H9 (cell line): ENCODE results near the gene TBCEL. TPM values are rescaled to one million over a fixed set of nuclear protein-coding genes. Genes with fewer than 3 reads are reported as not detected.

Experiments
- DNase-seq: peaks from one replicate; pipeline ENCODE4 v3.0.0-alpha.2; 2017
- H2AFZ ChIP-seq: one replicate; pipeline ENCODE4 v1.6.1; 2013; ENCODE audit warnings: mild to moderate bottlenecking, low read length, control low read depth, moderate library complexity
- H2AK5ac ChIP-seq: 2 replicates; pipeline ENCODE4 v1.6.1; 2013; ENCODE audit warnings: low read length, control low read depth, mixed read lengths; ENCODE audit not compliant: insufficient read length
- H2BK120ac ChIP-seq: one replicate; pipeline ENCODE4 v1.6.1; 2013; ENCODE audit warnings: low read depth, mild to moderate bottlenecking, low read length, control low read depth, inconsistent platforms; ENCODE audit not compliant: poor library complexity, severe bottlenecking
- H2BK12ac ChIP-seq: 2 replicates; pipeline ENCODE4 v1.6.1; 2013; ENCODE audit warnings: low read length, control low read depth, mixed read lengths, low read depth; ENCODE audit not compliant: insufficient read length
- H2BK15ac ChIP-seq: 2 replicates; pipeline ENCODE4 v1.6.1; 2013; ENCODE audit warnings: low read depth, low read length, control low read depth
- H2BK20ac ChIP-seq: one replicate; pipeline ENCODE4 v1.6.1; 2013; ENCODE audit warnings: low read depth, mild to moderate bottlenecking, low read length, control low read depth, inconsistent platforms; ENCODE audit not compliant: poor library complexity, severe bottlenecking
- H2BK5ac ChIP-seq: 2 replicates; pipeline ENCODE4 v1.6.1; 2013; ENCODE audit warnings: low read length, control low read depth, mixed read lengths; ENCODE audit not compliant: insufficient read length
- H3K14ac ChIP-seq: 2 replicates; pipeline ENCODE4 v1.6.1; 2013; ENCODE audit warnings: low read length, control low read depth; ENCODE audit not compliant: insufficient read depth
- H3K18ac ChIP-seq: 2 replicates; pipeline ENCODE4 v1.6.1; 2013; ENCODE audit warnings: low read depth, mild to moderate bottlenecking, mixed read lengths, low read length, control low read depth; ENCODE audit not compliant: insufficient read length
- H3K23ac ChIP-seq: 2 replicates; pipeline ENCODE4 v1.6.1; 2013; ENCODE audit warnings: low read length, control low read depth, mixed read lengths, low read depth; ENCODE audit not compliant: insufficient read length
- H3K23me2 ChIP-seq: 2 replicates; pipeline ENCODE4 v1.6.1; 2013; ENCODE audit warnings: low read depth, mild to moderate bottlenecking, mixed read lengths, low read length, control low read depth; ENCODE audit not compliant: insufficient read length, poor library complexity, severe bottlenecking
- H3K27ac ChIP-seq: 2 replicates; pipeline ENCODE4 v1.5.1; 2013; ENCODE audit warnings: low read length, control low read depth, mixed read lengths, low read depth; ENCODE audit not compliant: insufficient read length
- H3K27me3 ChIP-seq: 2 replicates; pipeline ENCODE4 v1.6.1; 2013; ENCODE audit warnings: low read length, control low read depth, inconsistent platforms; ENCODE audit not compliant: insufficient read depth
- H3K4ac ChIP-seq: 2 replicates; pipeline ENCODE4 v1.6.1; 2013; ENCODE audit warnings: low read depth, mild to moderate bottlenecking, control low read depth, inconsistent platforms, low read length, moderate library complexity
- H3K4me1 ChIP-seq: 2 replicates; pipeline ENCODE4 v1.6.1; 2013; ENCODE audit warnings: low read length, control low read depth, inconsistent platforms; ENCODE audit not compliant: insufficient read depth
- H3K4me2 ChIP-seq: 2 replicates; pipeline ENCODE4 v1.6.1; 2013; ENCODE audit warnings: low read length, control low read depth, mixed read lengths; ENCODE audit not compliant: insufficient read length, insufficient read depth
- H3K56ac ChIP-seq: 2 replicates; pipeline ENCODE4 v1.6.1; 2013; ENCODE audit warnings: low read depth, mild to moderate bottlenecking, mixed read lengths, low read length, control low read depth; ENCODE audit not compliant: insufficient read length
- H3K79me1 ChIP-seq: 2 replicates; pipeline ENCODE4 v1.6.1; 2013; ENCODE audit warnings: low read depth, mild to moderate bottlenecking, moderate library complexity, low read length, control low read depth, inconsistent platforms; ENCODE audit not compliant: insufficient read depth, poor library complexity, severe bottlenecking
- H3K79me2 ChIP-seq: 2 replicates; pipeline ENCODE4 v1.6.1; 2013; ENCODE audit warnings: low read length, control low read depth, inconsistent platforms; ENCODE audit not compliant: insufficient read depth
- H3K9ac ChIP-seq: 2 replicates; pipeline ENCODE4 v1.6.1; 2013; ENCODE audit warnings: low read length, control low read depth, mixed read lengths; ENCODE audit not compliant: insufficient read length; ENCODE audit errors: extremely low read depth
- H3K9me3 ChIP-seq: one replicate; pipeline ENCODE4 v1.6.1; 2013; ENCODE audit warnings: low read depth, low read length, inconsistent platforms; ENCODE audit not compliant: control insufficient read depth
- H3T11ph ChIP-seq: one replicate; pipeline ENCODE4 v1.6.1; 2013; ENCODE audit warnings: mild to moderate bottlenecking, low read length, control low read depth, inconsistent platforms
- H4K20me1 ChIP-seq: one replicate; pipeline ENCODE4 v1.6.1; 2013; ENCODE audit not compliant: control insufficient read depth, insufficient read length, insufficient read depth
- H4K5ac ChIP-seq: 2 replicates; pipeline ENCODE4 v1.6.1; 2013; ENCODE audit warnings: low read depth, mild to moderate bottlenecking, mixed read lengths, low read length, control low read depth; ENCODE audit not compliant: insufficient read length
- H4K8ac ChIP-seq: replicated peaks from 2 replicates; pipeline ENCODE4 v1.6.1; 2013; ENCODE audit warnings: low read length, control low read depth, mixed read lengths, low read depth; ENCODE audit not compliant: insufficient read length
- H4K91ac ChIP-seq: 2 replicates; pipeline ENCODE4 v1.6.1; 2013; ENCODE audit warnings: low read depth, mild to moderate bottlenecking, moderate library complexity, mixed read lengths, low read length, control low read depth; ENCODE audit not compliant: insufficient read length
- H3K27ac Mint-ChIP-seq, 3 experiments: 2 replicates in 2 of 3; 3 replicates in 1 of 3; pipeline ENCODE4 v1.8.0; 2020 to 2021; ENCODE audit warnings: mixed read lengths in 3 of 3, mild to moderate bottlenecking in 1 of 3, moderate library complexity in 1 of 3
- H3K27me3 Mint-ChIP-seq: 2 replicates; pipeline ENCODE4 v1.8.0; 2021; ENCODE audit warnings: low read depth, mild to moderate bottlenecking, moderate library complexity, mixed read lengths
- H3K36me3 Mint-ChIP-seq, 3 experiments: 2 replicates in 2 of 3; 3 replicates in 1 of 3; pipeline ENCODE4 v1.8.0; 2020 to 2021; ENCODE audit warnings: low read depth in 3 of 3, mixed read lengths in 3 of 3; ENCODE audit not compliant: insufficient read depth in 1 of 3
- H3K4me1 Mint-ChIP-seq, 2 experiments: 2 replicates each; pipeline ENCODE4 v1.8.0; 2020; ENCODE audit warnings: mixed read lengths in 2 of 2
- H3K4me3 Mint-ChIP-seq, 2 experiments: 2 replicates in 1 of 2; 3 replicates in 1 of 2; pipeline ENCODE4 v1.8.0; 2020 to 2021; ENCODE audit warnings: mild to moderate bottlenecking in 2 of 2, mixed read lengths in 2 of 2, moderate library complexity in 1 of 2
- H3K9me3 Mint-ChIP-seq, 2 experiments: 2 replicates in 1 of 2; 3 replicates in 1 of 2; pipeline ENCODE4 v1.8.0; 2020; ENCODE audit warnings: mild to moderate bottlenecking in 2 of 2, mixed read lengths in 2 of 2, moderate library complexity in 1 of 2
- WGBS: extraction: QIAGEN DNeasy Blood & Tissue Kit; methylation state at CpG from one replicate; pipeline ENCODE4 v1.1.7; 2013; ENCODE audit warnings: missing lambda C conversion rate, low lambda C conversion rate, mixed read lengths; ENCODE audit not compliant: insufficient read length; ENCODE audit errors: extremely low coverage; 5-methylcytosine and 5-hydroxymethylcytosine counted together
- total RNA-seq: library from RNA; stranded (reverse); gene quantifications from 2 replicates; pipeline ENCODE4 v1.2.1, GENCODE V29; 2021
- TF ChIP-seq, protein P1 (sequence below): fragments of 200-600 bp; sonication (generic); conservative IDR thresholded peaks from 3 replicates; pipeline ENCODE4 v1.8.0; 2021; ENCODE audit warnings: antibody characterized with exemption, mild to moderate bottlenecking

Gene TBCEL
- total RNA-seq, 1 experiment from 2014 or later: 17.3 TPM

- Histone ChIP-seq H2BK12ac (no peak overlapping the region), H2BK20ac (no peak overlapping the region), H3K27me3 (no peaks in the 10 kb centered on the region), H4K20me1 (no peaks in the 10 kb centered on the region), H4K5ac (no peak overlapping the region), H3K23me2 (no peaks in the 10 kb centered on the region), H3K4me1 (no peaks in the 10 kb centered on the region), H3K9me3 (no peaks in the 10 kb centered on the region), H3T11ph (no peak overlapping the region), H3K14ac (no peak overlapping the region), H3K79me1 (no peaks in the 10 kb centered on the region), H3K18ac (no peak overlapping the region), H3K23ac (no peak overlapping the region), H3K79me2 (no peaks in the 10 kb centered on the region), H3K4me2 (no peak overlapping the region), H4K91ac (no peak overlapping the region), H2BK120ac (no peak overlapping the region), H2BK5ac (no peak overlapping the region), H2BK15ac (no peak overlapping the region), H3K4ac (no peak overlapping the region), H3K9ac (no peak overlapping the region), H4K8ac (no peak overlapping the region), H3K27ac (no peak overlapping the region), H3K56ac (no peak overlapping the region), H2AK5ac (no peak overlapping the region), H2AFZ (no peak overlapping the region)
- Mint-ChIP-seq H3K36me3 (peaks cover 6 to 17% (median 15%) of the 10 kb centered on the region in 3 experiments; a peak in 6 of 7 replicates), H3K27ac (no peak overlapping the region; a peak in 1 of 7 replicates), H3K4me3 (no peak overlapping the region), H3K9me3 (no peaks in the 10 kb centered on the region), H3K27me3 (no peaks in the 10 kb centered on the region), H3K4me1 (no peaks in the 10 kb centered on the region)
- TF ChIP-seq, protein P1, sequence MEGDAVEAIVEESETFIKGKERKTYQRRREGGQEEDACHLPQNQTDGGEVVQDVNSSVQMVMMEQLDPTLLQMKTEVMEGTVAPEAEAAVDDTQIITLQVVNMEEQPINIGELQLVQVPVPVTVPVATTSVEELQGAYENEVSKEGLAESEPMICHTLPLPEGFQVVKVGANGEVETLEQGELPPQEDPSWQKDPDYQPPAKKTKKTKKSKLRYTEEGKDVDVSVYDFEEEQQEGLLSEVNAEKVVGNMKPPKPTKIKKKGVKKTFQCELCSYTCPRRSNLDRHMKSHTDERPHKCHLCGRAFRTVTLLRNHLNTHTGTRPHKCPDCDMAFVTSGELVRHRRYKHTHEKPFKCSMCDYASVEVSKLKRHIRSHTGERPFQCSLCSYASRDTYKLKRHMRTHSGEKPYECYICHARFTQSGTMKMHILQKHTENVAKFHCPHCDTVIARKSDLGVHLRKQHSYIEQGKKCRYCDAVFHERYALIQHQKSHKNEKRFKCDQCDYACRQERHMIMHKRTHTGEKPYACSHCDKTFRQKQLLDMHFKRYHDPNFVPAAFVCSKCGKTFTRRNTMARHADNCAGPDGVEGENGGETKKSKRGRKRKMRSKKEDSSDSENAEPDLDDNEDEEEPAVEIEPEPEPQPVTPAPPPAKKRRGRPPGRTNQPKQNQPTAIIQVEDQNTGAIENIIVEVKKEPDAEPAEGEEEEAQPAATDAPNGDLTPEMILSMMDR: no peak
- WGBS: no CpG with 5 or more reads among the region's 3 CpGs
- DNase-seq: no peak
Observed at GRCh38 chr11:121091492-121092152, 67.7 kb downstream of the TBCEL start.
